ENCODE measurements around the gene TXNRD1. TPM values are rescaled to one million over a fixed set of nuclear protein-coding genes. Genes with fewer than 3 reads are reported as not detected.

The TXNRD1 gene
- total and polyA plus RNA-seq, 2 donors (not counting 1 experiment from before 2014, with no cell fraction given): 436 to 1,000 TPM

DNA sequence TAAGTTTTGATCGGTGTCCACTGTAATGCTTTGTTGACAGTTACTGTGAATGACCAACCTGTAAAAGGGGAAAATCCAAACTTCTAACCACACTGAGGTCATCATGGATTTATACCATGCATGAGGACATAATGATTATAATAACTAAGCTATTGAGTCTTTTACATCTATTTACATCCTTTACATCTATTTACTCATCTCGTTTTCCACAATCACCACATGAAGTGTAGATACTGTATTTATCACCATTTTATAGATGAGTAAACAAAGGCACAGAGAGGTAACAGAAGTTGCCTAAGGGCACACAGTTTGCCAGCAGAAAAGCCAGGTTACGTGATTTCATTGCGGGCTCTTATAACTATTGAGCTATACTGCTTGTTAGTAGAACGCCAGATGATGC, 60.1 kb downstream of the TXNRD1 start:
- Histone ChIP-seq H3K4me2 (ENCODE audit: extremely low read depth, insufficient read depth, low read length) (no peak overlapping the region), H3K9ac (ENCODE audit: insufficient read depth, low read length) (no peak overlapping the region), H2AFZ (ENCODE audit: low read length) (no peak overlapping the region), H3K4me1 (ENCODE audit: control insufficient read depth, extremely low read depth, insufficient read depth, low read length) (peaks cover 10% of the 10 kb centered on the region), H4K20me1 (ENCODE audit: control insufficient read depth, extremely low read depth, insufficient read depth, low read length) (no peaks in the 10 kb centered on the region), H3K27ac (ENCODE audit: insufficient read depth, low read length) (no peak overlapping the region), H3K79me2 (ENCODE audit: control insufficient read depth, insufficient read depth, low read length) (peaks cover 4% of the 10 kb centered on the region), H3K27me3 (ENCODE audit: control insufficient read depth, insufficient read depth, low read length) (no peaks in the 10 kb centered on the region), H3K36me3 (ENCODE audit: control insufficient read depth, insufficient read depth, low read length) (no peaks in the 10 kb centered on the region), H3K4me3 (replicated peaks in 1 of 4; ENCODE audit: control extremely low read depth in 1 of 4, insufficient read depth in 1 of 4, low read depth in 3 of 4, low read length in 4 of 4) (no peak overlapping the region), H3K9me3 (ENCODE audit: control insufficient read depth, insufficient read depth, low read depth, low read length) (no peaks in the 10 kb centered on the region)
- no peak for TF ChIP-seq EZH2 (IDR thresholded peaks at IDR 0.05; ENCODE audit: low read length, missing control alignments)
- TF ChIP-seq, protein P1, sequence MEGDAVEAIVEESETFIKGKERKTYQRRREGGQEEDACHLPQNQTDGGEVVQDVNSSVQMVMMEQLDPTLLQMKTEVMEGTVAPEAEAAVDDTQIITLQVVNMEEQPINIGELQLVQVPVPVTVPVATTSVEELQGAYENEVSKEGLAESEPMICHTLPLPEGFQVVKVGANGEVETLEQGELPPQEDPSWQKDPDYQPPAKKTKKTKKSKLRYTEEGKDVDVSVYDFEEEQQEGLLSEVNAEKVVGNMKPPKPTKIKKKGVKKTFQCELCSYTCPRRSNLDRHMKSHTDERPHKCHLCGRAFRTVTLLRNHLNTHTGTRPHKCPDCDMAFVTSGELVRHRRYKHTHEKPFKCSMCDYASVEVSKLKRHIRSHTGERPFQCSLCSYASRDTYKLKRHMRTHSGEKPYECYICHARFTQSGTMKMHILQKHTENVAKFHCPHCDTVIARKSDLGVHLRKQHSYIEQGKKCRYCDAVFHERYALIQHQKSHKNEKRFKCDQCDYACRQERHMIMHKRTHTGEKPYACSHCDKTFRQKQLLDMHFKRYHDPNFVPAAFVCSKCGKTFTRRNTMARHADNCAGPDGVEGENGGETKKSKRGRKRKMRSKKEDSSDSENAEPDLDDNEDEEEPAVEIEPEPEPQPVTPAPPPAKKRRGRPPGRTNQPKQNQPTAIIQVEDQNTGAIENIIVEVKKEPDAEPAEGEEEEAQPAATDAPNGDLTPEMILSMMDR (conservative IDR thresholded peaks at IDR 0.05 in 1 of 2, IDR thresholded peaks at IDR 0.05 in 1 of 2; ENCODE audit: low read depth in 1 of 2, low read length in 2 of 2): no peak
- DNase-seq (ENCODE audit: low read depth in 2 of 2): no peak

DNA sequence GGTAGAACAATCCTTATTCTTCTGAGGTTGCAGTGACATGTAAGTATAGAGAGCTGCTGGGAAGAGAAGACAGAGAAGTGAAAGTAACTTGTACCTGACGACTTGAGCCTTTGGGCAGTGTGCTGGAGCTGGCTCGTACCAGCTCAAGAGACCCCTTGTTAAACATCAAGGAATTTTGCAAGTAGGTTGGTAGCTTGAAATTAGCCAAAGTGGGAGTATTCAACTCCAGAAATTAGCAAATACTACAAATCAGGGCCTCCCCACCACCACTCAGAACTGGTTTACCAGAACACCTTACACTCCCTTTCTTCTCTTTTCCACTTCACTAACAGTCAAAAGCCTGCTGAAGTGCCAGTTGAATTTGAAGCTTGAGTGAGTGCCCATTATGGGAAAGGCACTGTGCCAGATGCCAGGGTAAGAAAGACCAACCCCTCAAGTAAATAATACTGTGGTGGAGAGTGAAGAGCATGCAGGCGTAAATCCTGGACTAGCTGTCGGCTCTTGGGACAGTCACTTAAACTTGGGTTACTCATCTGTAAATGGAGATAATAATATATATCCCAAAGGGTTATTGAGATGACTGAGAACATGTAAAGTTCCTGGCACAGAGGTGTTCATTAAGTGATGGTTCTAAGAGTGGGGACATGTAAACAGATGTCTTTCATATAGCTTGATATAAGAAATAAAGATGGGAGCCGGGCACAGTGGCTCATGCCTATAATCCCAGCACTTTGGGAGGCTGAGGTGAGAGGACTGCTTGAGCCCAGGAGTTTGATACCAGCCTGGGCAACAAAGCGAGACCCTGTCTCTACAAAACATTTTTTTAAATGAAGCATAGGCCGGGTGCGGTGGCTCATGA, 60.9 kb downstream of the TXNRD1 start:
- Histone ChIP-seq H3K36me3 (ENCODE audit: control insufficient read depth, insufficient read depth, low read length) (no peaks in the 10 kb centered on the region), H3K9me3 (ENCODE audit: control insufficient read depth, insufficient read depth, low read depth, low read length) (no peaks in the 10 kb centered on the region), H3K4me2 (ENCODE audit: extremely low read depth, insufficient read depth, low read length) (peak overlapping the region; percentile 7), H3K4me3 (replicated peaks in 1 of 4; ENCODE audit: control extremely low read depth in 1 of 4, insufficient read depth in 1 of 4, low read depth in 3 of 4, low read length in 4 of 4) (no peak overlapping the region), H3K79me2 (ENCODE audit: control insufficient read depth, insufficient read depth, low read length) (peaks cover 4% of the 10 kb centered on the region), H3K27ac (ENCODE audit: insufficient read depth, low read length) (peak overlapping the region; percentile 22), H3K4me1 (ENCODE audit: control insufficient read depth, extremely low read depth, insufficient read depth, low read length) (peaks cover 12% of the 10 kb centered on the region), H3K27me3 (ENCODE audit: control insufficient read depth, insufficient read depth, low read length) (no peaks in the 10 kb centered on the region), H2AFZ (ENCODE audit: low read length) (peak overlapping the region; percentile 23), H4K20me1 (ENCODE audit: control insufficient read depth, extremely low read depth, insufficient read depth, low read length) (no peaks in the 10 kb centered on the region), H3K9ac (ENCODE audit: insufficient read depth, low read length) (no peak overlapping the region)
- TF ChIP-seq EZH2 (IDR thresholded peaks at IDR 0.05; ENCODE audit: low read length, missing control alignments): no peak
- TF ChIP-seq, protein P1 (conservative IDR thresholded peaks at IDR 0.05 in 1 of 2, IDR thresholded peaks at IDR 0.05 in 1 of 2; ENCODE audit: low read depth in 1 of 2, low read length in 2 of 2): no peak
- peak in 1 of 2 donors; percentile 26 for DNase-seq (ENCODE audit: low read depth in 2 of 2)

DNA sequence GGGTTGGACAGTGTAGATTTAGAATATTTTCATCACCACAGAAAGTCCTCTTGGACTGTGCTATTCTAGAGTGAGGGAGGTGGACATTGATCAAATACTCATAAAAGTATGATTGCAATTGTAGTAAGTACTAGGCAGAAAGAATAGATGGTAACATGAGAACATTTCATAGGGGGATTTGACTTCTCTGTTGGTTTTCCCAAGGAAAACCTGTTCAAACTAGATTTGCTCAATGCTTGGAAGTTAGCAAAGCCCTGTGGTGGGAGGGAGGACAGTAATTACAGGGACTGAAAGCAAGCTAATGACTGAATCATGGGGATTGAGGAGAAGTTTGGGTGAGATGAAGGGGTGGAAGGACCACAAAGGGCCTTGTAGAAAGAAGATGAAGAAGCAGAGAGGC, 63.6 kb downstream of the TXNRD1 start:
- peak in 1 of 2 donors; percentile 21 for DNase-seq (ENCODE audit: low read depth in 2 of 2)
- no peak for TF ChIP-seq EZH2 (IDR thresholded peaks at IDR 0.05; ENCODE audit: low read length, missing control alignments)
- TF ChIP-seq, protein P1 (conservative IDR thresholded peaks at IDR 0.05 in 1 of 2, IDR thresholded peaks at IDR 0.05 in 1 of 2; ENCODE audit: low read depth in 1 of 2, low read length in 2 of 2): no peak
- Histone ChIP-seq H3K4me1 (ENCODE audit: control insufficient read depth, extremely low read depth, insufficient read depth, low read length) (peaks cover 16% of the 10 kb centered on the region), H3K9me3 (ENCODE audit: control insufficient read depth, insufficient read depth, low read depth, low read length) (no peaks in the 10 kb centered on the region), H3K27me3 (ENCODE audit: control insufficient read depth, insufficient read depth, low read length) (no peaks in the 10 kb centered on the region), H3K4me2 (ENCODE audit: extremely low read depth, insufficient read depth, low read length) (peak overlapping the region; percentile 80), H3K36me3 (ENCODE audit: control insufficient read depth, insufficient read depth, low read length) (no peaks in the 10 kb centered on the region), H4K20me1 (ENCODE audit: control insufficient read depth, extremely low read depth, insufficient read depth, low read length) (no peaks in the 10 kb centered on the region), H2AFZ (ENCODE audit: low read length) (no peak overlapping the region), H3K9ac (ENCODE audit: insufficient read depth, low read length) (no peak overlapping the region), H3K4me3 (replicated peaks in 1 of 4; ENCODE audit: control extremely low read depth in 1 of 4, insufficient read depth in 1 of 4, low read depth in 3 of 4, low read length in 4 of 4) (peak overlapping the region in 2 of 4 experiments; percentile 6 to 9), H3K27ac (ENCODE audit: insufficient read depth, low read length) (peak overlapping the region; percentile 34), H3K79me2 (ENCODE audit: control insufficient read depth, insufficient read depth, low read length) (peaks cover 4% of the 10 kb centered on the region)
